ENCODE results near the gene HNRNPUL2.
"Not testable (repeated sequence)": the region's sequence is repeated elsewhere in the genome, so short reads cannot be mapped to it uniquely, and the experiment has no call there.

Gene HNRNPUL2

DNA sequence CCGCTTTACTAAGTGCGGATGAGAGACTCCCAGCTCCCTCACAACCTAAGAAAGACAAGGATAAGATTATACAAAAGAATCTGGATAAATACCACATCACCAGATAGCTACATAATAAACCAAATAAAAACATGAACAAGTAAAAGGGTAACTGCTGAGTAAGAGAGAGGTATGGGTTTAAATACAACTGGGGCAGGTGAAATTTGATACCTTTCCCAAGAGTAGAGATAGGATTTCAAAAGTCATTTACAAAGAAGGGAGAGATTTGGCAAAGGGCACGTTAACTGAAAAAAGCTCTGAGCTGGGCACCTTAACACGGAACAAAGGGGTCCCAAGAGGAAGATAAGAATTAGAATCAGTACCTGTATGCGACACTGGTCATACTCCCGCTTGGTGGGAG, 50.1 kb downstream of the HNRNPUL2 start:
- Histone ChIP-seq H3K79me2 (ENCODE audit: control insufficient read depth, low read length) (peaks cover 68% of the 10 kb centered on the region), H3K36me3 (ENCODE audit: control insufficient read depth, low read length) (peaks cover 52% of the 10 kb centered on the region)
- no peak for TF ChIP-seq EZH2phosphoT487 (IDR thresholded peaks at IDR 0.05; ENCODE audit: borderline replicate concordance, low read length)

DNA sequence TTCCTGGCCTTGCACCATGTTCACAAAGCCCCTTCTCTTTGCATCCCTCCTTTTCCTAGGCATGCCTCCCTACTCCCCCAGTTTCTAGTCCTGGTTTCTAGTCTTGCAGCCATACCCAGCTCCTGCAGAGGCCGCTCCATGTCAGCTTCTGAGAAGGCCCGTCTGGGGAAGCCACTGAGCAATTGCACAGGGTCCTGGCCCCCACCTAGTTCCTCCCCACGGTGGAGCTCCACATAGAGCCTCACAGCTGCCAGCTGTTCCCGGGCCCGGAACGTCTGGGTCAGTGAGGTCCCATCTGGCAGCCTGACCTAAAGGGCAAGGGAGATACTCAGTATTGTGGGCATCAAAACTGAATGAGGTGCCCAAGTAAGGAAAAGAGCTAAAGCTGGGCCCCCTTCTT, 50.6 kb downstream of the HNRNPUL2 start:
- Histone ChIP-seq H3K36me3 (ENCODE audit: control insufficient read depth, low read length) (peaks cover 56% of the 10 kb centered on the region), H4K20me1 (ENCODE audit: control insufficient read depth, insufficient read depth, low read depth, low read length) (no peaks in the 10 kb centered on the region), H3K27me3 (ENCODE audit: control insufficient read depth, low read length) (no peaks in the 10 kb centered on the region), H3F3A (ENCODE audit: control insufficient read depth, insufficient read depth) (peaks cover 20% of the 10 kb centered on the region), H3K9me3 (ENCODE audit: control insufficient read depth, insufficient read depth, low read length) (no peaks in the 10 kb centered on the region), H3K4me3 (ENCODE audit: low read length) (no peak overlapping the region), H3K4me2 (ENCODE audit: low read length) (0 out of 2 replicates have a peak overlapping the region, but pooled peaks have one; percentile 98), H3K79me2 (ENCODE audit: control insufficient read depth, low read length) (peaks cover 73% of the 10 kb centered on the region), H3K27ac (ENCODE audit: low read depth, low read length) (no peak overlapping the region), H3K9me2 (replicated peaks; ENCODE audit: control insufficient read depth, low read length) (no peaks in the 10 kb centered on the region), H3K4me1 (ENCODE audit: control insufficient read depth, low read length) (peaks cover 55% of the 10 kb centered on the region)
- TF ChIP-seq, protein P1, sequence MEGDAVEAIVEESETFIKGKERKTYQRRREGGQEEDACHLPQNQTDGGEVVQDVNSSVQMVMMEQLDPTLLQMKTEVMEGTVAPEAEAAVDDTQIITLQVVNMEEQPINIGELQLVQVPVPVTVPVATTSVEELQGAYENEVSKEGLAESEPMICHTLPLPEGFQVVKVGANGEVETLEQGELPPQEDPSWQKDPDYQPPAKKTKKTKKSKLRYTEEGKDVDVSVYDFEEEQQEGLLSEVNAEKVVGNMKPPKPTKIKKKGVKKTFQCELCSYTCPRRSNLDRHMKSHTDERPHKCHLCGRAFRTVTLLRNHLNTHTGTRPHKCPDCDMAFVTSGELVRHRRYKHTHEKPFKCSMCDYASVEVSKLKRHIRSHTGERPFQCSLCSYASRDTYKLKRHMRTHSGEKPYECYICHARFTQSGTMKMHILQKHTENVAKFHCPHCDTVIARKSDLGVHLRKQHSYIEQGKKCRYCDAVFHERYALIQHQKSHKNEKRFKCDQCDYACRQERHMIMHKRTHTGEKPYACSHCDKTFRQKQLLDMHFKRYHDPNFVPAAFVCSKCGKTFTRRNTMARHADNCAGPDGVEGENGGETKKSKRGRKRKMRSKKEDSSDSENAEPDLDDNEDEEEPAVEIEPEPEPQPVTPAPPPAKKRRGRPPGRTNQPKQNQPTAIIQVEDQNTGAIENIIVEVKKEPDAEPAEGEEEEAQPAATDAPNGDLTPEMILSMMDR (IDR thresholded peaks at IDR 0.05; ENCODE audit: low read depth, low read length, poor library complexity, severe bottlenecking) = peak; percentile 18
- TF ChIP-seq EZH2phosphoT487 (IDR thresholded peaks at IDR 0.05; ENCODE audit: borderline replicate concordance, low read length) = no peak

More for the DNA sequence above, 50.1 kb downstream of the HNRNPUL2 start:
- H4K20me1 ChIP-seq (ENCODE audit: control insufficient read depth, insufficient read depth, low read depth, low read length) = no peaks in the 10 kb centered on the region
- H3K4me1 ChIP-seq (ENCODE audit: control insufficient read depth, low read length) = peaks cover 55% of the 10 kb centered on the region
- no peak overlapping the region for H3K27ac ChIP-seq (ENCODE audit: low read depth, low read length)
- no peak overlapping the region for H3K4me3 ChIP-seq (ENCODE audit: low read length)
- no peaks in the 10 kb centered on the region for H3K9me2 ChIP-seq (replicated peaks; ENCODE audit: control insufficient read depth, low read length)
- no peaks in the 10 kb centered on the region for H3K27me3 ChIP-seq (ENCODE audit: control insufficient read depth, low read length)
- H3F3A ChIP-seq (ENCODE audit: control insufficient read depth, insufficient read depth) = peaks cover 20% of the 10 kb centered on the region
- H3K9me3 ChIP-seq (ENCODE audit: control insufficient read depth, insufficient read depth, low read length) = no peaks in the 10 kb centered on the region
- H3K4me2 ChIP-seq (ENCODE audit: low read length) = peak overlapping the region; percentile 98; the same call in 1 of the 2 replicates

DNA sequence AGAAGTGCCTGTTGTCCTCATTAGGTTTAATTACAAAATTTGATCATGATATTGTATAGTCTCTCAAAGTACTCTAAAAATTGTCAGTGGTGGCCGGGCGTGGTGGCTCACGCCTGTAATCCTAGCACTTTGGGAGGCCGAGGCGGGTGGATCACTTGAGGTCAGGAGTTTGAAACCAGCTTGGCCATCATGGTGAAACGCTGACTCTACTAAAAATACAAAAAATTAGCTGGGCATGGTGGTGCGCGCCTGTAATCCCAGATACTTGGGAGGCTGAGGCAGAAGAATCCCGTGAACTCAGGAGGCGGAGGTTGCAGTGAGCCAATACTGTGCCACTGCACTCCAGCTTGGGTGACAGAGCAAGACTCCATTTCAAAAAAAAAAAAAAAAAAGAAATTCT, 51.8 kb downstream of the HNRNPUL2 start:
- not testable (repeated sequence) for H3K4me3 ChIP-seq (ENCODE audit: low read length); H4K20me1 ChIP-seq (ENCODE audit: control insufficient read depth, insufficient read depth, low read depth, low read length); H3K27ac ChIP-seq (ENCODE audit: low read depth, low read length); H3K4me2 ChIP-seq (ENCODE audit: low read length); H3K9me2 ChIP-seq (replicated peaks; ENCODE audit: control insufficient read depth, low read length); H3K27me3 ChIP-seq (ENCODE audit: control insufficient read depth, low read length); H3K9me3 ChIP-seq (ENCODE audit: control insufficient read depth, insufficient read depth, low read length)
- Histone ChIP-seq H3K4me1 (ENCODE audit: control insufficient read depth, low read length) (peaks cover 53% of the 10 kb centered on the region), H3K79me2 (ENCODE audit: control insufficient read depth, low read length) (peaks cover 85% of the 10 kb centered on the region), H3F3A (ENCODE audit: control insufficient read depth, insufficient read depth) (peaks cover 28% of the 10 kb centered on the region), H3K36me3 (ENCODE audit: control insufficient read depth, low read length) (peaks cover 66% of the 10 kb centered on the region)

DNA sequence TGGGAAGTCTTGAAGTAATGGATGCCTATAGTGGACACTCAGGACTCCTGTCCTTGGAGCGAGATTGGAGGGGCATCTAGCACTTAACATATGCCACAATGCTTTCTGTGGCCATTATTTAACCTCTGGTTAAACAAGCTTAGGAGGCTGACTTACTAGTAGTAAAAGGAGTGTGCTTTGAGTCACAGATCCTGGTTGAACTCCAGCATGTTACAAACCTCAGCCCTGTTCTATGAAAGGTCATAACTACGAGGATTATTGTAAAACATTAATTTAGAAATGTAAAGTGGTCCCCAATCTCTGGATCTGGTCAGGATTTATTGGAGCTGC, 54.1 kb downstream of the HNRNPUL2 start:
- peak overlapping the region; percentile 92; the same call in 1 of the 2 replicates for H3K27ac ChIP-seq (ENCODE audit: low read depth, low read length)
- no peaks in the 10 kb centered on the region for H4K20me1 ChIP-seq (ENCODE audit: control insufficient read depth, insufficient read depth, low read depth, low read length)
- no peak for TF ChIP-seq EZH2phosphoT487 (IDR thresholded peaks at IDR 0.05; ENCODE audit: borderline replicate concordance, low read length)
- TF ChIP-seq, protein P1 (IDR thresholded peaks at IDR 0.05; ENCODE audit: low read depth, low read length, poor library complexity, severe bottlenecking) = no peak
- no peaks in the 10 kb centered on the region for H3K27me3 ChIP-seq (ENCODE audit: control insufficient read depth, low read length)
- H3F3A ChIP-seq (ENCODE audit: control insufficient read depth, insufficient read depth) = peaks cover 42% of the 10 kb centered on the region
- H3K9me3 ChIP-seq (ENCODE audit: control insufficient read depth, insufficient read depth, low read length) = no peaks in the 10 kb centered on the region
- H3K36me3 ChIP-seq (ENCODE audit: control insufficient read depth, low read length) = peaks cover 75% of the 10 kb centered on the region
- peak overlapping the region; percentile 95 for H3K4me3 ChIP-seq (ENCODE audit: low read length)
- peak overlapping the region; percentile 99 for H3K4me2 ChIP-seq (ENCODE audit: low read length)
- H3K9me2 ChIP-seq (replicated peaks; ENCODE audit: control insufficient read depth, low read length) = no peaks in the 10 kb centered on the region
- peaks cover 85% of the 10 kb centered on the region for H3K79me2 ChIP-seq (ENCODE audit: control insufficient read depth, low read length)
- peaks cover 61% of the 10 kb centered on the region for H3K4me1 ChIP-seq (ENCODE audit: control insufficient read depth, low read length)
